Lower leg skin (tissue), 4 donors: ENCODE measurements around the gene HMGCS2. TPM values are rescaled to one million over a fixed set of nuclear protein-coding genes. Genes with fewer than 3 reads are reported as not detected.

ENCODE experiments used
- DNase-seq, 2 donors: peaks; one replicate each; pipeline ENCODE4 v3.0.0-alpha.2; 2019; ENCODE audit warnings: low spot score in 2 of 2
- H3K4me3 ChIP-seq: fragments of 200-600 bp; sonication (generic); 2 replicates; pipeline ENCODE4 v1.5.1; 2017; ENCODE audit warnings: mild to moderate bottlenecking, low read depth; ENCODE audit not compliant: poor library complexity, severe bottlenecking
- CTCF ChIP-seq, 3 donors: fragments of 450-650 bp; IDR thresholded peaks; one replicate each; pipeline ENCODE4 v1.5.1; 2016; ENCODE audit warnings: antibody characterized with exemption in 3 of 3, mild to moderate bottlenecking in 3 of 3, moderate library complexity in 2 of 3
- POLR2A ChIP-seq, 2 donors: fragments of 450-650 bp; IDR thresholded peaks; one replicate each; pipeline ENCODE4 v1.6.1; 2016 to 2017; ENCODE audit warnings: antibody characterized with exemption in 2 of 2, mild to moderate bottlenecking in 1 of 2, moderate library complexity in 1 of 2
- WGBS, 2 donors: methylation state at CpG; one replicate each; pipeline ENCODE4 v1.1.5; 2018; 5-methylcytosine and 5-hydroxymethylcytosine counted together
- intact Hi-C: fragments of 100-400 bp; cut with DNase I; formaldehyde crosslinking; loops from one replicate; pipeline ENCODE4 v1.15.0; 2023; ENCODE audit warnings: low total_unique reads
- total RNA-seq, 4 donors: library from RNA; depleted of rRNA; stranded (reverse); fragments of >200 nt; gene quantifications; one replicate each; pipeline ENCODE4 v1.1.0, GENCODE V29; 2016

The HMGCS2 gene
- total RNA-seq, 4 donors from 2014 or later = 23.9 to 400 (median 93.4) TPM

- no peak overlapping the region for H3K4me3 ChIP-seq
- DNase-seq = peak in 1 of 2 donors; percentile 67
- intact Hi-C loops = loop anchor here (10.0 kb wide), 1 partner anchor 202 kb away; no protein-coding TSS in a partner anchor
- no peak for TF ChIP-seq POLR2A (IDR thresholded peaks at IDR 0.05)
- no peak for TF ChIP-seq CTCF (IDR thresholded peaks at IDR 0.05)
- WGBS, 2 donors = 62 to 76% methylated on average over 3 to 5 of the region's 7 CpGs
Measured at GRCh38 chr1:119742677-119743076, 26.0 kb downstream of the HMGCS2 start.

- no peak overlapping the region for H3K4me3 ChIP-seq
- WGBS, 2 donors = 38 to 44% methylated on average over 7 of the region's 7 CpGs
- no peak for DNase-seq
- TF ChIP-seq CTCF (IDR thresholded peaks at IDR 0.05) (no peak), POLR2A (IDR thresholded peaks at IDR 0.05) (no peak)
- intact Hi-C loops = loop anchor here (10.0 kb wide), 1 partner anchor 203 kb away; no protein-coding TSS in a partner anchor
Measured at GRCh38 chr1:119742202-119742601, 26.5 kb downstream of the HMGCS2 start.

DNA sequence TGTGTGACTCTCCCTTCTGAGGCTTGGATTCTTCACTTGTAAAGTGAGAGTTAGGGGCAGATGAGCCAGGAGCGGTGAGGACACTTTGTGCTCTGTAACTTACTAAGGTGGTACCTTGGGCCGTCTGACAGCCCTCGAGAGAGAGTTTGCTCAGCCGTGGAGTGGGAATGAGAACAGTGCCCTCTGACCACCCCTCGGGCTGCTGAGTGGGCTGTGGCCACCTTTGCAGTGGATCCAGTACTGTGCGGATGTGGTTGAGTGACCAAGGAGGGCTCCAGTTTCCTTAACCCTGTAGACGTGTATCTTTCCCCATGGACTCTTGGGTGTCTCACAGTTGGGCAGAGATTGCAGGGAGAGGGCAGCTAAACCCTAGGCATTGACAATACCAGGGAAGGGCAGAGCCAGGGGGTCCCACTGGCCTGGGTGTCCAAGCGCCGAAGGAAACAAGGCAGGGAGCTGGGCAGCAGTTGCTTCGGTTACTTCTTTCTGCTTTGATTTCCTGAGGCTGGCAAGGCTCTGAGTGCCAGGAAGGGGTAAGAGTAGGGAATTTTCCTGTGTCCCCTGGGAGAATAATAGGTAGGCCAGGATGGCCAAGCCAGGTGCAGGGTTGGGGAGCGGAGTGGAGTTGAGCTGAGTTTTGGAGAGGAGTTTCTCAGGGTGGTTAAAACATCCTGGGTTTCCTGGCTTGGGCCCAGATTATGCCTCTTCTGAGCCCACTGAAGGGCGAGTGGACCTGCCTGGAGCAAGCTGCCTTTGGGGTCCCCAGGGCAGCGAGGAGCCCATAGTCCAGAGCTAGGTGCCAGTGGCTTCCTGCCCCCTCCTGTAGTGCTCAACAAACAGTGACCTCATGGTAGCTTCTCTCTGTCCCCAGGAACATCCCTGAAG, 27.6 kb downstream of the HMGCS2 start:
- H3K4me3 ChIP-seq = no peak overlapping the region
- no peak for DNase-seq
- TF ChIP-seq POLR2A (IDR thresholded peaks at IDR 0.05) = no peak
- TF ChIP-seq CTCF (IDR thresholded peaks at IDR 0.05) = no peak
- intact Hi-C loops = loop anchor here (10.0 kb wide), 1 partner anchor 204 kb away; no protein-coding TSS in a partner anchor
- WGBS, 2 donors = 89 to 90% methylated on average over 12 to 13 of the region's 13 CpGs

GRCh38 chr1:119740261-119740660, 28.4 kb downstream of the HMGCS2 start:
- intact Hi-C loops = loop anchor here (10.0 kb wide), 1 partner anchor 205 kb away; no protein-coding TSS in a partner anchor
- no peak for DNase-seq
- TF ChIP-seq POLR2A (IDR thresholded peaks at IDR 0.05) = no peak
- no peak for TF ChIP-seq CTCF (IDR thresholded peaks at IDR 0.05)
- WGBS, 2 donors = 100% methylated on average over 2 of the region's 2 CpGs
- no peak overlapping the region for H3K4me3 ChIP-seq

DNA sequence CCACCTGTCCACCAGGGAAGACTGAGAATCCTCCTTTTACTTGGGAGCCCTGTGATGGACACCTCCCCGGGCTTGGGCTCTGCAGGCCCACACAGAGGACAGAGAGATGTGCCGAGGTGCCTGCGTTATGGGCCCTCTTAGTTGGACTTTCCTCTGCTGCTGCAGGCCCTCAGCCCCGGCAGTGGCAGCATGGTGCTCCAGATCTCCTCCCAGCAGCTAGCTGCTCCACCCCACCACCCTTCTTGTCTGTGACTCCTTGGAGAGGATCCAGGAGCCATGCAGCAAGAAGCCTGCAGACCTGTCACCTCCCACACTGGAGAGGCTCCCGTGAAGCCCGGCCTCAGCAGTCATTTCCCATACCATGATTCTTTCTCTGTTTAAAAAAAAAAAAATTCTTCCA, 29.6 kb downstream of the HMGCS2 start:
- H3K4me3 ChIP-seq = no peak overlapping the region
- TF ChIP-seq CTCF (IDR thresholded peaks at IDR 0.05) (no peak), POLR2A (IDR thresholded peaks at IDR 0.05) (no peak)
- intact Hi-C loops = no loop called here
- WGBS, 2 donors = 69 to 75% methylated on average over 6 of the region's 6 CpGs
- no peak for DNase-seq
